Erythroblast (primary cell): ENCODE measurements around the gene HAPSTR1.

Experiments used
- GATA1 ChIP-seq: IDR thresholded peaks from 2 replicates; pipeline ENCODE4 v1.6.1; 2011; ENCODE audit warnings: low read depth, mild to moderate bottlenecking, control low read depth, low read length, moderate library complexity
- POLR2A ChIP-seq: IDR thresholded peaks from 2 replicates; pipeline ENCODE4 v1.6.1; 2011; ENCODE audit warnings: mild to moderate bottlenecking, low read length

DNA sequence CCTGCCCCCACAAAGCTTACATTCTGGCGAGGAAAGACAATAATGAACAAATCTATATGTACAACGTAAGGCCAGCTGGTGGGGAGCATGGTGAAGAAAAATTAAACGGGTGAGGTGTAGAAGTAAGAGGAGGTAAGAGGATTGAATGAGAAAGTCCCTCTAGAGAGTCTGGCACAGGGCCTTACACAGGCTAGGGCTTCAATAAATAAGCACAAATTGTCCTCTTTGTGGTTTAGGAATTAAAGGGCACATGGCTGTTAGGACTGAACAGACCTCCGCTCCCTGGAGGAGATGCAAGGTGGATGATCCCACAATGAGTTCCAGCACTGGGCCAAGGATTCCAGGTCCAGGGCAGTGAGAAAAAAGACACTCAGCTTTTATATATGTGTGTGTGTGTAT, 43.1 kb upstream of the HAPSTR1 start:
- TF ChIP-seq POLR2A (no peak), GATA1 (no peak)
